ENCODE measurements around the gene VAMP4.
"Not testable (repeated sequence)": the region's sequence is repeated elsewhere in the genome, so short reads cannot be mapped to it uniquely, and the experiment has no call there.

VAMP4 gene

DNA sequence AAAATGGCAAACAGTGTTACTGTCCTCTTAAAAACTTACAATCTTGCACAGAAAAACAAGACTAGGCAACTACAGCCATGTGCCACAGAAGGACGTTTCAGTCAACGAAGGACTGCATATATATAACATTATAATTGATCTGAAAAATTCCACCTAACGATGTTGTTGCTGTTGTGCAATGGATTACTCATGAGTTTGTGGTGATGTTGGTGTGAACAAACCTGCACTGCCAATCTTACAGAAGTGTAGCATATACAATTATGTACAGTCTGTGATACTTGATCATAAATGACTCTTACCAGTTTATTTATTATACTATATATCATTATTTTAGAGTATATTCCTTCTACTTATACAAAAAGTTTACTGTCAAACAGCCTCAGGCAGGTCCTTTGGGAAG, 6.8 kb upstream of the VAMP4 start:
- DNase-seq = no peak

DNA sequence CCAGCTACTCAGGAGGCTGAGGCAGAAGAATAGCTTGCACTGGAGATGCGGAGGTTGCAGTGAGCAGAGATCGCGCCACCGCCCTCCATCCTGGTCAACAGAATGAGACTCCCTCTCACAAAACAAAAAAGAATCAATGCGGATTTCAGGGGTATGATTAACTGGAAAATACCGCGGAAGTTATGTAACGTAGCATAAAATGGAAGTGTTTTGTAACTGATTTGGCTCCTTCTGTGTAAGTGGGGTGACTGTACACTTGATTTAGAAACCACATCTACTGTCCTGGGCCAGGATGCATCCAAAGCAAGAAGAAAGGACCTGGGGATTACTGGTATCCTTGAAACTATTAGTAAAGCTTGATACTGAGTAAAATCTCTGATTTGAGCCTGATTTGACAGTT, 3.1 kb upstream of the VAMP4 start:
- DNase-seq = no peak

DNA sequence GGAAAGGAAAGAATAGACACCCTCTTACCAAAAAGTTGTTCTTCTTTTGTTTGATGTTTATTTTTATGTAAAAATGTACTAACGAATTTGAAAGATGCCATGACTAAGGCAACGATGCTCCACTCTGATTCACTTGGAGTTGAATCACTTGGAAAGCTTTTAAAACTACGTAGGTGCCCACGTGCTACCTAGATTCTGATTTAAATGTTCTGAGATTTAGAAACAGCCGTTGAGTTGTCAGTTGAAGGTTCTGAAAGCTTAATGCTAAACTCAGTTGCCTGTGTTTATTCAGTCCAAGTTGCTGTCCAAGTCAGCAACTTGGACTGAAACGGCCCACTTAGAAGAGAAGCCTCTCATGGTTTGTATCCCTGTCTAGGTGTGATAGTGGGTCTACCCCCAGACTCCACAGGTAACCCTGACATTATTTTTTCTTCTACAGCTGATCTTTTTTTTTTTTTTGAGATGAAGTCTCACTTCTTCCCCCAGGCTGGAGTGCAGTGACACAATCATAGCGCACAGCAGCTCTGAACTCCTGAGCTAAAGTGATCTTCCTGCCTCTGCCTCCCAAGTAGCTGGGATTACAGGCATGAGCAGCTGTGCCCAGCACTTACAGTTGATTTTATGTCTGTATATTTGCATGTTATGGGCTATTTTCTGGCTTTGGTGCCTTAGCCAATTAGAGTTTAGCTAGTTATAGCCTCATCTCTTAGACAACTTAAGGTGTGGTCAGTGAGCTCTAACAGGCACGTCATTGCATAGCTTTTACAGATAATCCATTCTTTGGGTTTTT, 1.4 kb upstream of the VAMP4 start:
- DNase-seq = no peak

DNA sequence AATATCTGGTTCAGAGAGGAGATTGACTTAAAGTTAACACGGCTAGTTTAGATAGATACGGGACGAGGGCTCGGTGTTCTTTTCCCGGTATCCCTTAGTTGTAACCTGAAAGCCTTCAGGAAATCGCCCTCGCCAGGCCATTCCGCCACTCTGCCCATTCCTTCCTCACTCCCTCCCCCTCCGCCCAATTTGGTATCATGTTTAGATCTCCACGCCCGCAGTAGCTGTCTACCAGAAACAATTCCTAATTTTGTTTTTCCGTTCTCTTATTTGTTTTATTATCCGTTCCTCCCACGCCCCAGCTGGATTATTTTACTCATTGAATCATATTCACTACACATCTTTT, 685 bp upstream of the VAMP4 start:
- no peak for DNase-seq

DNA sequence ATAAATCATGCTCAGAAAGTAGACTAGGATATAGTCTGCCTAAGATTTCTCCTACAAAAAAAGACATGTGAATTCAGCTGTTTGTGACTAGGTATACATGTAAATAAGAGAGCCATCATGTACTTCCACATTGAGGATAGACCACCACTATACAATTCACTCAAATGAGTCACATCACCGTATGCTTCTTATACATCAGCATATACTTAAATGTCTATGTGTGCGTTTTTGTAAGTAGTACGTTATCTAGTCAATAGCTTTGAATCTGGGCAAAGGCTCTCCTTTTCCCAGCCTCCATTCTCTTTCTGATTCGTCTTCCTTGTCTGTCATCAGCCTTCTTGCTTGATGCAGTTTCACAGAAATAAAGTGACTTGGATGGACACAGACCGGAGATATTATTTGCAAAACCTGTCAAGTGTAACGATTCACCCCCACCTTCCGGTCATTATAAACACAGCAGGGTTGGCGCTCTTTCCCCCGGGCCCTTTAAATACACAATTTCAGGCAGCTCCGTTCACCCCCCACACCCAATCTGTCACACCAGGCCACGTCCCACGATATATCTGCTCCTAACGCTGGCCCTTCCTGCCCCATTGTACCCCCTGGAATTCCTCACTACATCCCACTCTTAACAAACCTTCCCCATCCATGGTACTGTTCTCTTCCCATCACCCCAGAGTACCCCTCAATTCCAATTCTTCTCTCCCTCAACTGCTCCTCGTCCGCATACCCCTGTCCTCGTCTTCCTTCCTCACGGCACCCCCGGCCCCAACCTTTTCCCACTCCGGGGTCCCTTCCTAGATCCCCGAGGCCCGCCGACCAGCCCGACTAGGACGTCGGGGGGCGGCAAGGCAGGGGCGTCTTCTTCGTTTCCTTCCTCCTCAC, 636 bp downstream of the VAMP4 start:
- DNase-seq = peak; percentile 23

DNA sequence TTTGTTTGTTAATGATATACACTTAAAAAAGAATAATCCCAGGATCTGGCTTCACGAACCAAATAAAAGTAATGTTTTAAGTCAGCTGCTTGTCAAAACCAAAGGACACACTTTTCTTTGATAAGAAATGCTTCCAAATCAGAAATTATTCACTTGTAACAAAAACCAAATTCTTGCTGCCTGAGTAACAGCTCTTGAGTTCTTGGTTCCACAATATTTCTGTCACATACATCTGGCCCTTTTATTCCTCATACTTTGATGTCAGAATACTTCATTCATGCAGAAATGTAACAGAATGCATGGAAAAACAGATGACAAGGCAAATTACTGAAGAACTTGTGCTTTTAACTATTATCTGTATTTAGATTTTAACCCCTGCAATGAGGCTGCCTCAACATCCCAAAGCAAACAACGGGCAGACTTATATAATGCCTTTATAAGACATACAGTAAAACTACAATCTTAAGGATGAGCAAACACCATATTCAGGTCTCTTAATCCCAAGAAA, 1.5 kb downstream of the VAMP4 start:
- no peak for DNase-seq

DNA sequence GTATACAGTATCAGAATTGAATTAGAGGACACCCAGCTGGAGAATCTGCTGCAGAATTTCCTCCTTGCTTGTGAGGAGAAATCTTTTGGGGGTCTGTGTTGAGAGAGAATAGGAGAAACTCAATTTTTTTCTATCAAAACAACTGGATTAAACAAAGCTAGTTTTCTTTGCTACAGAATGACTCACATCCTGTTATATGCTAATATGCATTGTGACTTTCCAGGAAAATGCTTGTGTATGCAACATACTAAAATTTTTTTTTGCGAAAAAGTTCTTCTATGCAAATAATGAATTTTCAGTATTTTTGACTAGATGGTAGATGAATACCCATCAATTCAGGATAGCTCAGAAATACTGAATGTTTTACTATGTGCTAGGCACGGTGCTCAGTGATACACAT, 2.2 kb downstream of the VAMP4 start:
- DNase-seq = no peak

DNA sequence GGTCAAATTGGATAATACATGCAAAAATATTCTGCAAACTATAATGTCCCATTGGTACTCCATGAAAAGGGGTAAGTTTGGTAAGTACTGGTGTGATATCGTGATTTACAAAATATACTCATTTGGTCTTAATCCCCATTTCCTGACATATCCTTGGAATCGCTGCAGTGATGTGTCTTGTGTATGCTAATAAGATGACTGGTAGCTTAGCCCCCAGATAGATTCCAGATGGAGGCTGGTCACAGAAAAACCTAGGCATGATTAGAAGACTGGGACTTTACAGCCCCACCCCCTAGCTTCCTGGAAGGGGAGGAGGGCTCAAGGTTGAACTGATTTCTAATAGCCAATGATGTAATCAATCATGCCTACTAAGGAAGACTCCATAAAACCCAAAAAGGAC, 3.0 kb downstream of the VAMP4 start:
- no peak for DNase-seq

DNA sequence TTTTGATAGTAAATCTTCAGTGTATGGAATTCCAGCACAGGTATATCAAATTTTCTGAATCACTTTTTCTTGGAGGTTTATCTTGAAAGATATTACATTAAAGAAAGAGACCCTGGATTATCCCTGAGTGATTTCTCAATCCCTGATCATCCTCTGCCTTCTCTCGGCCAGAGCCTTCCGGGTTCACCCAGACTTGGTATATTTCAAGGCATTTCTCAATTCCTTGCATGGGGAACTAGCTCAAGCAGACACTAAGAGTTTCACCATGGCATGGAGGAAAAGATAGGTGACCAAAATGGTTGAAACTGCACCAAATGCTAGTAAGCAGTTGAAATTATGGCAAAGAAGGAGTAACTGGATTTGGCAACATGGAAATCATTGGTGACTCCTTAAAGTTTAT, 5.7 kb downstream of the VAMP4 start:
- no peak for DNase-seq

DNA sequence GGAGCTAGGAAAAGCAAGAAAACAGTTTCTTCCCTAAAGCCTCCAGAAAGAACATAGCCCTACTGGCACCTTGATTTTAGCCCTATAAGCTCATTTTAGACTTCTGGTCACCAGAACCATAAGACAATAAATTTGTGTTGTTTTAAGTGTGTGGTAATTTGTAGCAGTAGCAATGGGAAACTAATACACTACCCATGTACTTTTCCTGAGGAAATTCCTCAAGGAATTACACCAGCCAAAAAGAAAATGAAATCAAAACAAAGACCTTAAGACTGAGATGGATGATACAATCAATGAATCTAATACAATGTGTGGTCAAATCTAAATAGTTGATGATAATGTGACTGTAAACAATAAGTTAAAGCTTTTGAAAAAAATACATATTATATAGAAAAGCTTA, 11.8 kb downstream of the VAMP4 start:
- no peak for DNase-seq

DNA sequence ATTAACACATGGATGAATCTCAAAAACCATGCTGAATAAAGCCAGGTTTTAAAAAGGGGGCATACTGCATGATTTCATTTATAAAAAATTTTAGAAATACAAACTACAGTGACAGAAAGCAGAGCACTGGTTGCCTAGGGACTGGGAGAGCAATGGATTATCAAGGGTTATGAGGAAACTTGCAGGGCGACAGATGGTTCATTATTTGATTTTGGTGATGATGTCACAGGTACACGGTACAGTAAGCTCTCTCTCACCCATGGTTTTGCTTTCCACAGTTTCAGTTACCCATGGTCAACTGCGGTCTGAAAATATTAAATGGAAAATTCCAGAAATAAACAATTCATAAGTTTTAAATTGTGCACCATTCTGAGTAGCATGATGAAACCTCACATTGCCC, 14.1 kb downstream of the VAMP4 start:
- DNase-seq = no peak

DNA sequence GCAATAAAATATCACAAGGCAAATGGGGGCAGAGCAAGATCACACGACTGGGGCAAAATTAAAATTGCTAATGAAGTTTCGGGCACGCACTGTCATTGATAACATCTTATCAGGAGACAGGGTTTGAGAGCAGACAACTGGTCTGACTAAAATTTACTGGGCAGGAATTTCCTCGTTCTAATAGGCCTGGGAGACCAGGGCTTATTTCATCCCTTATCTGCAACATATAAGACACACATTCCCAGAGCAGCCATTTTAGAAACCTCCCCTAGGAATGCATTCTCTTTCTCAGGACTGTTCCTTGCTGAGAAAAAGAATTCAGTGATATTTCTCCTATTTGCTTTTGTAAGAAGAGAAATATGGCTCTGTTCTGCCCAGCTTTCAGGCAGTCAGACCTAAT, 18.7 kb downstream of the VAMP4 start:
- not testable (repeated sequence) for DNase-seq

DNA sequence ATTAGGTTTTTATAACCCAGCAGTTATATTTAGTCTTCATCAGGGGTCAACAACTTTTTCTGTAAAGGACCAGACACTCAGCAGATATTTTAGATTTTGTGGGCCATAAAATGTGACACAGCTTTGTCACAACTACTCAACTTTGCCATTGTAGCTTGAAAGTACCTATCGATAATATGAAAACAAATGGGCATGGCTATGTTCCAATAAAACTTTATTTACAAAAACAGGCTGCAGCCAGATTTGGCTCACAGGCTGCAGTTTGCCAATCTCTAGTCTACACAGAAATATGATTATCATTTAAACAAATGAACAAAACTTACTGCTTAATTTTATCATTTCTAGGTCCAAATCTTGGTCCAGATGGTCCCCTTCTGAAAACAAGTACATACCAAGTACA, 23.0 kb downstream of the VAMP4 start:
- no peak for DNase-seq

DNA sequence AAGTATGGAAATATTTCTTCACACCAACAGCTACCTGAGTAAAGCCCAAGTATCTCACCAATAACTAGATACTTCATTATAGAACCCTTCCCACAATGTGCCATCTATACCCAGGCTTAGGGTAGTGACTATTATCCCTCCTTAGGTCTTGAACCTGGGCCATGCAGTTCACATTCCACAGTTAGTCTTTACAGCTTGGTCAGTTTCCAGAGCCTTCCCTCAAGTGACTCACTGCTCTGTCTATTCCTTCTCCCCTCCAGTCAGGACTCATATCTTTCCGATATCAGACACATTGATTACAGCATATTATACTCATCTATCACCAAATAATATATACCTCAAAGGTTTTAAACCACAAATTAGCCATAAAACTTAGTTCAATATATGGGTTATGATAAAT, 23.6 kb downstream of the VAMP4 start:
- no peak for DNase-seq

DNA sequence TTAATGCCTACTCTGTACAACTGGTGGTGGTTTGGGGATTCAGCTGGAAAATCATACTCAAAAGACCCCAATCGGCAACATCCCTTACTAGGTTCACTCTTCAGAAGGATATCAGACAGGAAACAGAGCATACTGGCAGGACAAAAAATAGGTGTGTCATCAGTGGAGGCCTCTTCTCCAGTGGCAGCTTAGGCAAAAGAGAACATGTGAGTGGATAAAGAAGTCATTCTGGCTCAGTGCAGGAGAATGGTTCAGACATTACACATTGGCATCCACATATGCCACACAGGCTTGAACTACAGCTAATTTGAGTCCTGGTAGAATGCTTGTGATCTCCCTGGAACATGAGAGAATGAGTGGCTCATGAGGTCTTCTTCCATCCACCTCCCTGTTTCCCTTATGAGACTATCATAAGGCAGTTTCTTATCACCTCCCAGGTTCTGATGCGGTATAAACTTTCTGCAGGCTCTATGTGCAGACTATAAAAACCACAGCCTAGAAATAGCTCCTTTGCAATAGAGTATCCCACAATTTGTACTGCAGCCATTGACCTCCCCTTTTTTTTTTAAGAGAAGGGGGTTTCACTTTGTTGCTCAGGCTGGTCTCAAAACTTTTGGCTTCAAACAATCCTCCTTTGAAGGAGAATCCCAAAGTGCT, 24.7 kb downstream of the VAMP4 start:
- no peak for DNase-seq

DNA sequence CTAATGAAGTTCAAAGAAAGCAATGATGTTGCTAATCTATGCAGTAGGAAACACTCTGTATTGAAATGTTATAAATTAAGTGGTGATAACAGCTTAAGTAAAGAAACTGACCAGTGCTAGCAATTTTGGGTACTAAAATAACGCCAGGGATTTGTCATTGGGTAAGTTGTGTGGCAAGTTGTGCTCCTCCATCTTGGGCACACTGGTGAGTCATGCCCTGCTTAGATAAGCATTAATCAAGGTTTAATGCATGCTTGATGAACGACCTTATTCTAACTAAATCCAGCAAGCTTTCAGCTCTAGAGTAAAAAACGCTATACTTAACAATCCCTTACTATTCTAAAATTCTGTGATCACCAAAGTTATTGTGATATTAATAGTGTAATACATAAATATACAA, 25.2 kb downstream of the VAMP4 start:
- DNase-seq = no peak

DNA sequence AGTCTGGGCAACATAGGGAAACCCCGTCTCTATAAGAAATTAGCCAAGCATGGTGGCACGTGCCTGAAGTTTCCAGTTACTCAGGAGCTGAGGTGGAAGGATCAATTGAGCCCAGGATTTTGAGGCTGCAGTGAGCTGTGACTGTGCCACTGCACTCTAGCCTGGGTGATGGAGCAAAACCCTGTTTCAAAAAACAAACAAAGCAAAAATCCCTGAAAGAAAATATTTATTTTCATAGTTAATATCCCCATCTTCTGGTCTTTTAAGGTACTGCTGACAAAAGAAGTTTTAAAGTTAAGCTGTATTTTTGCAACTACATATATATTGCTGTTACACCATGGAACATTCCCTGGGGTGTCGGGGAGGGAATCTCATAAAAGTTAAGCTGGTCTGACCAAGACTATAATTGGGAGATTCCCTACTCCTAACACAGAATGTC, 26.0 kb downstream of the VAMP4 start:
- no peak for DNase-seq

DNA sequence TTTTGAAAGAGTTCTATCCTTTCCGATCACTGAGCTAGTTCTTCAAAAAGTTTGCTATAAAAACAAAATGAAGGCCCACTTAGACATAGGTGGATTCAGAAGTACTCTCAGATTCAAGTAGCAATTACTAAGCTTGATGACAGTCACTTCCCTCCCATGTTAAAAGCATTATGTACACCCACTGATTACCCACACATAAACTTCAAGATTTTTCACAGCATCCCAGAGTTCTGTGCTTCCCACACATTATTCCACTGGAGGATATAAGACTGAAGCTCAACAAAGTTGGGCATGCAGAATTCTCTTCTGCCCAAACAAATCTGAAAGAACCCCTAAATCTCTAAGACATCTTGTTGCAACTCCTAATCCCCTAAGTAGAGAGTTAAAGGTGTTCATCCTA, 29.5 kb downstream of the VAMP4 start:
- no peak for DNase-seq

DNA sequence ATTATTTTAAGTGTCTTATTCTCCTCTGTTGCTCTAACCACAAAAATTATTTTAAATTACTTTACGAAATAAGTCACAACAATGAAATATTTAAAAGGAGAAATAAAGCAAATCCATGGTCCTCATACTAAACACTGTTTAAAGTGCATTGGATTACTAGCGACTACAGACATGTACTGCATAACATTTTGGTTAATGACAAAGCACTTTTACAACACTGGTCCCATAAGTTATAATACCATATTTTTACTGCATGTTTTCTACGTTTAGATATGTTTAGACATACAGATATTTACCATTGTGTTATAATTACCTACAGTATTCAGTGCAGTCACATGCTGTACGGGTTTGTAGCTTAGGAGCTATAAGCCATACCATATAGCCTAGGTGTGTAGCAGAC, 30.2 kb downstream of the VAMP4 start:
- DNase-seq = no peak

DNA sequence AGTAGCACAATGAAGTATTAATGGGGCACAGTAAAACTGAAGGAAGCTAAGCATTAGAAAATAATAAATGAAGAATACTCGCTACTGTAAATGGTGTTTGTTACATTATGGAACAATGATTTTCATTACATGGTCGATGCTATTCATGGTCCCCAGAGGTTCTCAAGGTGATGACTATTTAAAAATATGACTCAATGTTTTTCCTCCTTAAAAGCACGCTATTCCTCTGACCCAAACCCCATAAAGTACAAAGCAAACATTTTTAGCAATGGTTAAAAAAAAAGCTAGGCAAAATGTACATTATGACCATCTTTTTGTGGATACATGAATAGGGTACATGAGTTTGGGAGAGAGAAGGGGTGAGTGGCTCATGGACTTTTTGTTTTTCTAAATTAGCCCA, 34.3 kb downstream of the VAMP4 start:
- no peak for DNase-seq

DNA sequence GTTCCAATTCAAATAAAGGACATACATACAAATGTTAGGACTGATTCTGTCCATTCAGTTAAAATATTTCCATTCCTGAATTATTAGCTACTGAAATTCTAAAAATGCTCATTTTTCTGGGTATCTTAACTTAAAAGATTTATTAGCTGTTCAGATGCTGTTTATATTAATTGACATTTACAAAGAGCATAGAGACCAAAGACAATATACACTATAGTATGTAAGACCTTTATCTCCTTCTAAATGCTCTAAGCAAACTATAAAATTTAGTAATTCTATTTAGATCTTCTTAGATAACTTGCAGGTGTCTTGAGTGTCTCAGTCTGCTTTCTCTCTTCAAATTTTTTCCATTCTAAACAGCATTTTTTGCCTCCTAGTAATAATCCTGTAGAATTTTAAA, 39.3 kb downstream of the VAMP4 start:
- no peak for DNase-seq

DNA sequence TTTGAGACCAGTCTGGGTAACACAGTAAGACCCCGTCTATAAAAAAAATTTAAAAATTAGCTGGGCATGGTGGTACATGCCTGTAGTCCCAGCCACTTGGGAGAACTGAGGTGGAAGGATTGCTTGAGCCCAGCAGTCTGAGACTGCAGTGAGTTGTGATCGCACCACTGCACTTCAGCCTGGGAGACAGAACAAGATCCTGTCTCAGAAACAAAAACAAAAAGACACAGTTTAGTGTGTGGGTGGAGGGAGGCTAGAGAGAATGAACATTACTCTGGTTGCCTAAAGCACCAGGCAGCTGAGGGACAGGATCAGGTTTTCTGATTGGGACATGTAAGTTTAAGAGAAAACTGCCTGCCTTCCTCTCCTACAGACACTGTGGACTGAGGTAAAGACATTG, 42.3 kb downstream of the VAMP4 start:
- no peak for DNase-seq

DNA sequence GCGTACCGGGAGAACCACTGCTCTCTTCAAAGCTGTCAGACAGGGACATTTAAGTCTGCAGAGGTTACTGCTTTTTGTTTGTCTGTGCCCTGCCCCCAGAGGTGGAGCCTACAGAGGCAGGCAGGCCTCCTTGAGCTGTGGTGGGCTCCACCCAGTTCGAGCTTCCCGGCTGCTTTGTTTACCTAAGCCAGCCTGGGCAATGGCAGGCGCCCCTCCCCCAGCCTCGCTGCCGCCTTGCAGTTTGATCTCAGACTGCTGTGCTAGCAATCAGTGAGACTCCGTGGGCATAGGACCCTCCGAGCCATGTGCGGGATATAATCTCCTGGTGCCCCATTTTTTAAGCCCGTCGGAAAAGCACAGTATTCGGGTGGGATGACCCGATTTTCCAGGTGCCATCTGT, 46.1 kb downstream of the VAMP4 start:
- not testable (repeated sequence) for DNase-seq

DNA sequence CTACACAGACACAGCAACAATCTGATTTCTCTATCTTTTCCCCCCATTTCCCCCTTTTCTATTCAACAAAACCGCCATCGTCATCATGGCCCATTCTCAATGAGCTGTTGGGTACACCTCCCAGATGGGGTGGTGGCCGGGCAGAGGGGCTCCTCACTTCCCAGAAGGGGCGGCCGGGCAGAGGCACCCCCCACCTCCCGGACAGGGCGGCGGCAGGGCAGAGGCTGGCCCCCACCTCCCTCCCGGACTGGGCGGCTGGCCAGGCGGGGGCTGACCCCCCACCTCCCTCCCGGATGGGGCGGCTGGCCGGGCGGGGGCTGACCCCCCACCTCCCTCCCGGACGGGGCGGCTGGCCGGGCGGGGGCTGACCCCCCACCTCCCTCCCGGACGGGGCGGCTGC, 48.3 kb downstream of the VAMP4 start:
- not testable (repeated sequence) for DNase-seq
